Measurements from ENCODE around the gene ANAPC15.

- TF ChIP-seq, protein P1, sequence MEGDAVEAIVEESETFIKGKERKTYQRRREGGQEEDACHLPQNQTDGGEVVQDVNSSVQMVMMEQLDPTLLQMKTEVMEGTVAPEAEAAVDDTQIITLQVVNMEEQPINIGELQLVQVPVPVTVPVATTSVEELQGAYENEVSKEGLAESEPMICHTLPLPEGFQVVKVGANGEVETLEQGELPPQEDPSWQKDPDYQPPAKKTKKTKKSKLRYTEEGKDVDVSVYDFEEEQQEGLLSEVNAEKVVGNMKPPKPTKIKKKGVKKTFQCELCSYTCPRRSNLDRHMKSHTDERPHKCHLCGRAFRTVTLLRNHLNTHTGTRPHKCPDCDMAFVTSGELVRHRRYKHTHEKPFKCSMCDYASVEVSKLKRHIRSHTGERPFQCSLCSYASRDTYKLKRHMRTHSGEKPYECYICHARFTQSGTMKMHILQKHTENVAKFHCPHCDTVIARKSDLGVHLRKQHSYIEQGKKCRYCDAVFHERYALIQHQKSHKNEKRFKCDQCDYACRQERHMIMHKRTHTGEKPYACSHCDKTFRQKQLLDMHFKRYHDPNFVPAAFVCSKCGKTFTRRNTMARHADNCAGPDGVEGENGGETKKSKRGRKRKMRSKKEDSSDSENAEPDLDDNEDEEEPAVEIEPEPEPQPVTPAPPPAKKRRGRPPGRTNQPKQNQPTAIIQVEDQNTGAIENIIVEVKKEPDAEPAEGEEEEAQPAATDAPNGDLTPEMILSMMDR (IDR thresholded peaks at IDR 0.05) = peak; percentile 49; the same call in 1 of the 2 replicates
- TF ChIP-seq SP1 (CRISPR knock-in tag; conservative IDR thresholded peaks at IDR 0.05) (no peak), TEAD1 (CRISPR knock-in tag; IDR thresholded peaks at IDR 0.05) (no peak), MAX (CRISPR knock-in tag; IDR thresholded peaks at IDR 0.05) (no peak), GRHL2 (CRISPR knock-in tag; IDR thresholded peaks at IDR 0.05; ENCODE audit: insufficient replicate concordance, severe bottlenecking) (no peak)
Measured at GRCh38 chr11:72091292-72091691, 21.2 kb downstream of the ANAPC15 start.

Data from WTC11 (cell line).